ENCODE data around the gene MTMR12. TPM values are rescaled to one million over a fixed set of nuclear protein-coding genes. Genes with fewer than 3 reads are reported as not detected.

The MTMR12 gene
- total RNA-seq, 4 donors from 2014 or later, result 35.8 to 40.0 (median 38.1) TPM

DNA sequence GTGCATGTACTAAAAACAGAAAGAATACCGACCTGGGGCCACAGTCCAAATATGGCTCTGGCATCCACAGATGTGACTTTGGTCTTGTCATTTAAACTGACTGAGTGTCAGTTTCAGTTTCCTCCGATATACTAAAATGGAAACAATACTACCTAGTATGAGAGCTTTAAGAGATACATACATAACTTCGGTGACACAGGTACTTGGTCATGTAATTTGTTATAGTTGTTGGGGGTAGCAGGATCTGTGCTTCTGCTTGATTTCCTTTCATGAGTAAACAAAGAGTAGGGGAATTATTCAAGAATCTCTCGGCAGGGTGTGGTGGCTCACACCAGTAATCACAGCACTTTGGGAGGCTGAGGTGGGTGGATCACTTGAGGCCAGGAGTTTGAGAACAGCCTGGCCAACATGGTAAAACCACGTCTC lies 32.1 kb downstream of the MTMR12 start:
- H3K4me1 ChIP-seq, result peaks cover 0 to 35% (median 0%) of the 10 kb centered on the region in 4 donors
- WGBS, 2 donors, result 82 to 87% methylated on average over 5 of the region's 5 CpGs
- no peak overlapping the region for H3K4me3 ChIP-seq
- TF ChIP-seq POLR2A (IDR thresholded peaks at IDR 0.05) (no peak), EP300 (IDR thresholded peaks at IDR 0.05) (no peak)
- TF ChIP-seq, protein P1, sequence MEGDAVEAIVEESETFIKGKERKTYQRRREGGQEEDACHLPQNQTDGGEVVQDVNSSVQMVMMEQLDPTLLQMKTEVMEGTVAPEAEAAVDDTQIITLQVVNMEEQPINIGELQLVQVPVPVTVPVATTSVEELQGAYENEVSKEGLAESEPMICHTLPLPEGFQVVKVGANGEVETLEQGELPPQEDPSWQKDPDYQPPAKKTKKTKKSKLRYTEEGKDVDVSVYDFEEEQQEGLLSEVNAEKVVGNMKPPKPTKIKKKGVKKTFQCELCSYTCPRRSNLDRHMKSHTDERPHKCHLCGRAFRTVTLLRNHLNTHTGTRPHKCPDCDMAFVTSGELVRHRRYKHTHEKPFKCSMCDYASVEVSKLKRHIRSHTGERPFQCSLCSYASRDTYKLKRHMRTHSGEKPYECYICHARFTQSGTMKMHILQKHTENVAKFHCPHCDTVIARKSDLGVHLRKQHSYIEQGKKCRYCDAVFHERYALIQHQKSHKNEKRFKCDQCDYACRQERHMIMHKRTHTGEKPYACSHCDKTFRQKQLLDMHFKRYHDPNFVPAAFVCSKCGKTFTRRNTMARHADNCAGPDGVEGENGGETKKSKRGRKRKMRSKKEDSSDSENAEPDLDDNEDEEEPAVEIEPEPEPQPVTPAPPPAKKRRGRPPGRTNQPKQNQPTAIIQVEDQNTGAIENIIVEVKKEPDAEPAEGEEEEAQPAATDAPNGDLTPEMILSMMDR (IDR thresholded peaks at IDR 0.05), result no peak
- H3K36me3 ChIP-seq, result peaks cover 0 to 9% (median 0%) of the 10 kb centered on the region in 3 donors
- no peaks in the 10 kb centered on the region for H3K9me3 ChIP-seq
- H3K27ac ChIP-seq, result no peak overlapping the region
- DNase-seq (ENCODE audit: low spot score in 2 of 2), result no peak
- no peaks in the 10 kb centered on the region for H3K27me3 ChIP-seq

DNA sequence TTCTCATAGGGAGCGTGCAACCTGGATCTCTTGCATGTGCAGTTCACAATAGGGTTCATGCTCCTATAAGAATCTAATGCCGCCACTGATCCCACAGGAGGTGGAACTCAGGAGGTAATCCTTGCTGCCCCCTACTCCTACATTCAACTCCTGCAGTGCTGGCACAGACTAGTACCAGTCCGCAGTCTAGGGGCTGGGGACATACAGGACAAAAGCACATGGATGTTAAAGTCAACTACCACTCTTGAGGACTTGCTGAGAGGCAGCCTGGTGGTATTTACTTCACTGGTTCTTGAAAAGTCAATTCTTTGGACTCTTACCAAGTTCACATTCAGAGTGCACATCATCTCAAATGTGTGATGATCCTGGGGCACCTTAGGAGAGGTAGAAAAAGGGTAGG lies 33.0 kb downstream of the MTMR12 start:
- no peaks in the 10 kb centered on the region for H3K27me3 ChIP-seq
- TF ChIP-seq, protein P1 (IDR thresholded peaks at IDR 0.05), result no peak
- TF ChIP-seq POLR2A (IDR thresholded peaks at IDR 0.05) (no peak), EP300 (IDR thresholded peaks at IDR 0.05) (no peak)
- no peaks in the 10 kb centered on the region for H3K9me3 ChIP-seq
- H3K4me1 ChIP-seq, result peaks cover 0 to 38% (median 5%) of the 10 kb centered on the region in 4 donors
- DNase-seq (ENCODE audit: low spot score in 2 of 2), result no peak
- H3K27ac ChIP-seq, result no peak overlapping the region
- peaks cover 0 to 9% (median 0%) of the 10 kb centered on the region in 3 donors for H3K36me3 ChIP-seq
- no peak overlapping the region for H3K4me3 ChIP-seq
- 94 to 95% methylated on average over 3 of the region's 3 CpGs for WGBS, 2 donors

GRCh38 chr5:32279223-32279622 lies 33.5 kb downstream of the MTMR12 start:
- Histone ChIP-seq H3K27ac (no peak overlapping the region), H3K4me3 (no peak overlapping the region), H3K9me3 (no peaks in the 10 kb centered on the region), H3K27me3 (no peaks in the 10 kb centered on the region), H3K36me3 (peaks cover 0 to 15% (median 0%) of the 10 kb centered on the region in 3 donors), H3K4me1 (peaks cover 0 to 42% (median 5%) of the 10 kb centered on the region in 4 donors)
- DNase-seq (ENCODE audit: low spot score in 2 of 2), result no peak
- 83 to 88% methylated on average over 3 of the region's 3 CpGs for WGBS, 2 donors
- TF ChIP-seq POLR2A (IDR thresholded peaks at IDR 0.05), result no peak
- TF ChIP-seq, protein P1 (IDR thresholded peaks at IDR 0.05), result no peak
- no peak for TF ChIP-seq EP300 (IDR thresholded peaks at IDR 0.05)

DNA sequence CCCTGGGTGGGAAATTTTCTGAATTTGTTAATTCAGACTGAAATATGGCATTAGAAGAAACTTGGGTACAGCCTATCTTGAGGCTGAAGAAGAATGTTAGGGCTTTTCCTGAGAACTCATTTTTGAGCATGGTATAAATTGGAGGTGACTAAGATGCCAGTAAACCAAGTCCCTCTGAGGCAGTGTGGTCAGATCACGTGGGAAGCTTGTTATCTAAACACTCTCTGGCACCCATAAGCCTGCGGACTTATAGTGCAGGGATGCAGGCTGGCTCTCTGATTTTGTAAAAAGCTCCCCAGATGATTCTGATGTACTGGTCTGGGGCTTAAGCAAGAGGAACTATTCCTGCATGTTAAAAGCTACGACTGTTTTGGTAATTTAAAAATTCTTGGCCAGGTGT lies 34.3 kb downstream of the MTMR12 start:
- TF ChIP-seq, protein P1 (IDR thresholded peaks at IDR 0.05), result no peak
- TF ChIP-seq EP300 (IDR thresholded peaks at IDR 0.05) (no peak), POLR2A (IDR thresholded peaks at IDR 0.05) (no peak)
- peaks cover 0 to 40% (median 5%) of the 10 kb centered on the region in 4 donors for H3K4me1 ChIP-seq
- WGBS, 2 donors, result 81 to 91% methylated on average over 3 of the region's 3 CpGs
- no peak overlapping the region for H3K27ac ChIP-seq
- H3K4me3 ChIP-seq, result no peak overlapping the region
- no peaks in the 10 kb centered on the region for H3K9me3 ChIP-seq
- peaks cover 0 to 23% (median 5%) of the 10 kb centered on the region in 3 donors for H3K36me3 ChIP-seq
- no peak for DNase-seq (ENCODE audit: low spot score in 2 of 2)
- no peaks in the 10 kb centered on the region for H3K27me3 ChIP-seq

DNA sequence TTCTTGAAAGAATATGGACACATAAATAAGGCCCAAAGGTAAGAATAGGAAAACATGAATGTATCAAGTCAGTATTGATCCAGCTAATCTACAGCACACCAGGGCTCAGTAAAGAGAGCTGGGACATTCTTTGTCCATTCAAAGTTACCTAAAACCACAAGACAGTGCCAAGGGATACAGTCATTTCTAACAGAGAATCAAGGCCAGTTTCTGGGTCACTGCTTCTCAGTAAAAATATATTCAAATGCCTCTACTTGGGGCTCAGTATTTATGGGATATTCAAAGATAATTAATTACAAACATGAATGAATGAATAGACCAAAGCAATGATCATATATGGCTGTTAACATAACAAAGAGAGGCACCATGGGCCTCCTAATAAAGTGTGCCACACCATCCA lies 34.9 kb downstream of the MTMR12 start:
- no peaks in the 10 kb centered on the region for H3K9me3 ChIP-seq
- H3K4me3 ChIP-seq, result no peak overlapping the region
- no peak overlapping the region for H3K27ac ChIP-seq
- no peak for TF ChIP-seq POLR2A (IDR thresholded peaks at IDR 0.05)
- no peak for TF ChIP-seq EP300 (IDR thresholded peaks at IDR 0.05)
- TF ChIP-seq, protein P1 (IDR thresholded peaks at IDR 0.05), result no peak
- H3K36me3 ChIP-seq, result peaks cover 0 to 29% (median 5%) of the 10 kb centered on the region in 3 donors
- peaks cover 0 to 34% (median 5%) of the 10 kb centered on the region in 4 donors for H3K4me1 ChIP-seq
- no peaks in the 10 kb centered on the region for H3K27me3 ChIP-seq
- DNase-seq (ENCODE audit: low spot score in 2 of 2), result no peak
